Tongue (tissue), 2 donors: ENCODE measurements around the gene PSMB4. TPM values are rescaled to one million over a fixed set of nuclear protein-coding genes. Genes with fewer than 3 reads are reported as not detected.
"Not testable (repeated sequence)": the region's sequence is repeated elsewhere in the genome, so short reads cannot be mapped to it uniquely, and the experiment has no call there.

Experiments used
- DNase-seq: peaks from one replicate; pipeline ENCODE4 v3.0.0-alpha.2; 2015
- total RNA-seq: library from RNA; depleted of rRNA; stranded (reverse); fragments of >200 nt; gene quantifications from one replicate; pipeline ENCODE4 v1.2.3, GENCODE V29; 2014

The PSMB4 gene
- total RNA-seq, 1 donor from 2014 or later: 181 TPM

DNA sequence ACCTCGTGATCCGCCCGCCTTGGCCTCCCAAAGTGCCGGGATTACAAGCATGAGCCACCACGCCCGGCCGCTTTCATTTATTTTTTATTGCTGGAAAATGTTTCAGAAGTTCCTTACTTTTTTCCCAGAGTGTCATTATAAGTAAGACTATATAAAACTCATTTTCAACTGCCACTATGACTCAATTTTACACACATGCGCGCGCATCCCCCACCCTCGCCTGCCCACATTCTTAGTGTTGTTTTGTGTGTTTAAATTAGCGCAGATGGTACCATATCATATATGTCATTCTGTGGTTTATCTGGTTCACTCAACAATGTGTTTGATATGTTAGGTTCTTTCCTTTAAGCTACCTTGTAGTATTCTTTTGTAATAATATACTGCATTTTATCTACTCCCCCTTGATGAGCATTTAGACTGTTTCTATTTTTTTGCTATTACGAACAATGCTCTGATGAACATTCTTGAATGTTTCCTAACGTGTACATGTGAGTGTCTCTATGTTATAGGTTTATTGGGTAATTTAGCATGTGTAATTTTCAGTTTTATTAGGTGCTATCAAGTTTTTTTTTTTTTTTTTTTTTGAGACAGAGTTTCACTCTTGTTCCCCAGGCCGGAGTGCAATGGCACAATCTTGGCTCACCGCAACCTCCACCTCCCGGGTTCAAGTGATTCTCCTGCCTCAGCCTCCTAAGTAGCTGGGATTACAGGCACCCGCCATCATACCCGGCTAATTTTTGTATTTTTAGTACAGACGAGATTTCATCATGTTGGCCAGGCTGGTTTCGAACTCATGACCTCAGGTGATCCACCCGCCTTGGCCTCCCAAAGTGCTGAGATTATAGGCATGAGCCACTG lies 8.9 kb upstream of the PSMB4 start:
- DNase-seq: not testable (repeated sequence)

DNA sequence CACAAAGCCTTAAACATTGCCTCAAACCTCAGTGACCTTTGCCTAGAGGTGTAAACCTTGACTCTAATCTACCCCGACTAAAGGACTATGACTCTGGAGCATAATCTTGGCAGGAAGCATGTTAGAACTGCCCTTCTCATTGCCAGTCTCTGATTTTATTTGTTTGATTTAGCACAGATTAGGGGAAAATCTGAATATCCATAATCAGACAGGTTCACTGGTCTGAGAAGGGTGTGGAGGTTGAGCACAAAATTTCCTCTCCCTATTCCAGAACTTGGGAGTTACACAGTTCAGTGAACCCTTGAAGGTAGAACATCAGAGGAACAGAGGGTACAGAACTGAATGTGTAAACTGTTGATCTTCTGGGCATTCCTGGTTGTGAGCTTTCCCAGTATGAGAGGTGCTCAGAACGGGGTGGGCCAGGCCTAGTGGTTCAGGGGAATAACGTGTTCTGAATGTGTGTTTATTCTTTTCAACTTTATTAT lies 8.3 kb upstream of the PSMB4 start:
- DNase-seq: no peak

DNA sequence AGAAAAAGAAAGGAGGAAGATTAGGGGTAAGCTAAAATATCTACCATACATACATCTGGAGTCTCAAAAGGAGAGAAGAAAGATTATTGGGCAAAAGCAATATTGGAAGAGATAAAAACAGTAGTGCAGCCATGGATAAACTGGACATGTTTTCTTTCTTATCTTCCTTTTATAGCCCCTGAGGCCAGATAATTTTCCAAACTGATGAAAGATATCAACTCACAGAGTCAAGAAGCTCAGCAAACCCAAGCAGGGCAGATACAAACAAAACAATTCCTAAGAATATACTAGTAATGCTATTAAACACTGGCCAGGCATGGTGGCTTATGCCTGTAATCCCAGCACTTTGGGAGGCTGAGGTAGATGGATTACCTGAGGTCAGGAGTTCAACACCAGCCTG lies 5.8 kb upstream of the PSMB4 start:
- no peak for DNase-seq

DNA sequence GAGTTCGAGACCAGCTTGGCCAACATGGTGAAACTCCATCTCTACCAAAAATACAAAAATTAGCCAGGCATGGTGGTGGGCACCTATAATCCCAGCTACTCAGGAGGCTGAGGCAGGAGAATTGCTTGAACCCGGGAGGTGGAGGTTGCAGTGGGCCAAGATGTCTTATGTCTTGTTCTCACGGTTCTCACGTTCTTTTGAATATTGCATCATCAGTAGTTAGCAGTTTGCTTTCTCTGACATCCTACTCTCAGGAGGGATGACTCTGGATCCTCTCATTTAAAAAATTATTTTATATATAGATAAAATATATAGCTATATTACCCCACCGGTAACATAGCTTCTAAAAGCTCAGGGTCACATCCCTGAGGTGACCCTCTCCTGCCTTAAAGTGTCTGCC lies 3.1 kb upstream of the PSMB4 start:
- not testable (repeated sequence) for DNase-seq

DNA sequence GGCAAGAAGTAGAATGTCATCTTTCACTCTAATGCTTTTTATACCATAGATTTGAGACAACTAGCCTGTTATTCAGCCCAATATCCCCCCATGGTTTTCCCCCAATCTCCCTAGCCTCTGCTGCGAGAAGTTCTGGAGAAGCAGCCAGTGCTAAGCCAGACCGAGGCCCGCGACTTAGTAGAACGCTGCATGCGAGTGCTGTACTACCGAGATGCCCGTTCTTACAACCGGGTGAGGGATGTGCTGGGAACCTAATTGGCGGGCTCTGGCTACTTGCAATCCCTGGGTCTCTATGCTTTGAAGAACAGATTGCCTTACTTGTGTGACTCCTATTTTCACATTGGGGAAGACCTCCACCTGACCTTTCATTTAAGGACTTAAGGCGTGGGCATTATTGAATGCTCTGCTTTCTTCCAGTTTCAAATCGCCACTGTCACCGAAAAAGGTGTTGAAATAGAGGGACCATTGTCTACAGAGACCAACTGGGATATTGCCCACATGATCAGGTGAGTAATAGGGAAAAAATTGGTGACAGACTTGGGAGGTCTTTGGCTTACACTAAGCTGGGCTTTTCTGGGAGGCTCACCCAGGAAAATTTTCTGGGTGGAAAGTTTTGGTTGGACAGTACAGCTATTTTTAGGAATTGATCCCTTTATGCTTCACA lies 1.9 kb downstream of the PSMB4 start:
- DNase-seq: no peak

DNA sequence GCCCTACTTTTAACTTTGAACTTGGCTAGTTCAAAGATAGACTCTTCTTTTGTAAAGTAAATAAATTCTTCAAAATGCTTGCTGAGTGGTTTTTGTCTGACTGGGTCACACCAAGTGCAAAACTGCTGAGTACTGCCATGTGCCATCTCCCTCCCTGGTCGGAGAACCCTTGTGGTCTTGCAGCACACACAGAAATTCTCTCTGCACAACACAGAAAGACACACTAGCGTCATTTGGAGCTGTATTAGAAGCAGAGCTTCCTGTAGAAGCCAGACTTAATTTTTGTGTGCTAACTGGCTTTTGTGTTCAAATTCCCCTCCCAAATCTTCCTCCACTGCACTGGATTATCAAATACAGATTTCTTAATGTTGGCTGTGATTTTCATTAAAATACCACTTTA lies 2.5 kb downstream of the PSMB4 start:
- no peak for DNase-seq

DNA sequence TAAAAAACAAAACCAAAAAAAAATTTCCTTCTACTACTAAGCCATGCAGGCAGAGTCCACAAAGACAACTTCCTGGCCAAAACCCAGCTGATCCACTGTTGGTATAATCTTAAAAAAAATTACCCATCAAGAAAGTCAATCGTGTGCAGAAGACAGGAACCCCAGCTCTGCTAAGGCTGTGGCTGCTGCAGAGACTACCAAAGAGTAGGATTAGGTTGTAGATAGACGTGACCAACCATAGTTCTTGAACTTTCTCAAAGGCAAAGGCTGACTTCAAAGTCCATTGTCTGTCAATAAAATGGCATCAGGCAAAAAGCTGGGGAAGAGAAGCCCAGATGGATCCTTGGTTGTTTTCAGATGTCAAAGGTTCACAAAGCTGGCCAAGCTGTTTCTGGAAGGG lies 3.4 kb downstream of the PSMB4 start:
- no peak for DNase-seq

DNA sequence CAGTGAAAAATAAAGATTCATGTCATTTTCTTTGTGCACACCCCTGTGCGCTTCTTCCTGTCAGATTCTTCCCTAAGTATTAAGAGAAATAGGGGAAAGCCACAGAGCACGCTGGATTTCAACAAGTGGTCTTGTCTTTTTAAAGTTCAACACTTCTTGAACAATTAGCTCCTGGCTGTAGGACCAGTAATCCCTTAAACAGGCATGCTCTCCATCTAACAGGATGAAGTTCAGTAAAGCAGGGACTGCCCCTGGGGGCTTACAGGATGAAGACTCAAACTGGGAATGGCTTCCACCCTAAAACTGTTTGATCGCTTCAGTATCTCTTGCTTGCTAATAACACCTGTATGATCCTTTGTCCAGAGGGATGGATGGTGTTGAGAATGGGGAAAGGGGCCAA lies 4.2 kb downstream of the PSMB4 start:
- DNase-seq: no peak

DNA sequence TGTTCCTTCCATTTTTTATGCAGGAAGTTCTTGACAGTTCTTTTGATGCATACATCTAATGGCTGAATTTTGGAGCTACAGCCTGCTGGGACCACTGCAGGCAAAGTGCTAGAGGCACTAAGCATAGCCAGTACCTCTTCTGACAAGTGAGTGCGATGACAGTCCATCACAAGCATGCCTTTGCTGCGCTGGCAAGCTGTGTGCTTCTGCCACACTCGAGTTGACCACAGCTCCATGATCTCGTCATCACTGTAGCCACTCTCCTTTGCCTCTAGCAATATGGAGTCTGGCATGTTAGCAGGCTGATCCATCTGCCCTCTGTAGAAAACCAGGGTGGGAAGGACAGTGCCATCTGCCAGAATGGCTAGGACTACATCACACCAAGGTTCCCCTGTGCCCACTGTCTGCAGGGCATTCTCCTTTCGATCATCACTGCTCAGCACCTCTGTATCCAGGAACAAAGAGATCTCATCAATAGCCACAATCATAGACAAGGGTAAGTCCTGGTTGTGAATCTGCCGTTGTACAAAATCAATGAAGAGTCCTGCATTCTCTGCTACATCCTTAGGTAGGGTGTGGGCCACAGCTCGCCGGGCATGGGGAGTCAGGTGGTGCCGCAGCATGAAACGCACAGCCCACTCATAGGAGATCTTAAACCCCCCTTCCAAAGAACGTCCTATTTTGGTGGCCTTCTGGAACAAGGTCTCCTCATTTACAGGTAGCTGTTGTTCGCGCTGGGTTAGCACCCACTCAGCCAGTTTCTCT lies 6.0 kb downstream of the PSMB4 start:
- no peak for DNase-seq

DNA sequence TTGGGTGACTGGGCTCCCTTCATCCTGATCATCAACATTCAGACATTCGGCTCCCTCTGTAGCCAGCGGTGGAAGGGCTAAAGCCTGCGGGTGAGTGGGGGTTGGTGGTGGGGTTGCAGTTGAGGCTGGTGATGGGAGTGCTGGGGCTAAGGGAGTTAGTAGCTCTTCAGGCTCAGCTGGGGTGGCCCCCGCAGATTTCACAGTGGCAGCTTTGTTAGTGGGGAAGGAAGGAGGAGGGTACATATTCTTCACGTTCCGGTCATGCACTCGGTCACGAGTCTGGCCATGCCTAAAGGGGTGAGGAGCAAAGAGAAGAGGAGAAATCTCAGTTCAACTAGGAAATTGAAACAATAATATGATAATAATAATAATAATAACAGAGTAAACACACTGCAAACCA lies 6.8 kb downstream of the PSMB4 start:
- no peak for DNase-seq

DNA sequence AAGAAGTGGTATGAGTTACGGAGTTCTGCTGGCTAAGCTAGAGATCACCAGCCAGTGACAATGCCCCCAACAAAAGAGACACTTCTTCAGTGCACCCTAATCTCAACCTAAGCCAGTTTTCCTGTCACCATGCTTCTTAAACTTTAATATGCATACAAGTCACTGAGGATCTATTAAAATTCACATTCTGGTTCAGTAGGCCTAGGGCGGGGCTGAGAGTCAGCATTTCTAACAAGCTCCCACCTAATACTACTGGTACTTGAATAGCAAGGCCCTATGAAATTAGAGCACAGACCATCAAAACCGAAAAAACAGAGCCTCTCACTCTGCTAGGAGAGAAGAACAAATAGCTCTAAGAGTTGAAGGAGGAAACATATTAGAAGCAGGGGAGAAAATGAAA lies 7.9 kb downstream of the PSMB4 start:
- DNase-seq: no peak

DNA sequence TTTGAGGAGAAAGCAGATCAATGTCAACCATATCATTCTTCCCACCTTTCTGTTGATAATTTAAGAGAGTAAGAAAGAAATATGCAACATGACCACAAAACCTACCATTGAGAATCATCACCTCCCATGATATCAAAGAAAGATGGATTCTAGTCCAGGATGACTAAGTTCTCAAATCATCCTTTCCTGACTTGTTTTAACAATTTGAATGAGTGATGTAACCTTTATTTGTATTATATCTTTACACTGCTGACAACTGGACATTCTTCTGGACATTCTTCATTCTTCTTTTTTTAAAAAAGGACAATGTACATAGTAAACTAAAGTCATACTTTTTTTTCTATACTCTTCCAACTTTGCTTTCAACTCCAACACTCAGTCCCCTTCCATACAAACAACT lies 9.5 kb downstream of the PSMB4 start:
- no peak for DNase-seq

DNA sequence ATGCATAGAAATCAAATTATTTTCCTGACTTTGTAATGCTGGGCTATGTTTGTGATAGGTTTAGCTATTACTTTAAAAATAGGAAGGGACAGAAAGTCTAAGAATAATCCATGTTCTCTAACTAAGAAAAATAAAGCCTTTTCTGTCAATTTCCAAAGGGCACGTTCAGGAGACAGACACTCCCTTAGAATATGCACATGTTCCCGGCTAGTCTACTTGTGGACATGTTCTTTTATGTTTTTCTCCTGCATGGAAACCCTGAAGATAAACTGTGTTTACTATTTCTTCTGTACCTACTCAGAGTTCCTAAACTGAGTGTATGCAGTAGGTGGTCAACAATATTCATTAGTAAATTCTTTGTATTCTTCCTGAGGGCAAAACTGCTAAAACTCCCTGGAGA lies 12.5 kb downstream of the PSMB4 start:
- no peak for DNase-seq

DNA sequence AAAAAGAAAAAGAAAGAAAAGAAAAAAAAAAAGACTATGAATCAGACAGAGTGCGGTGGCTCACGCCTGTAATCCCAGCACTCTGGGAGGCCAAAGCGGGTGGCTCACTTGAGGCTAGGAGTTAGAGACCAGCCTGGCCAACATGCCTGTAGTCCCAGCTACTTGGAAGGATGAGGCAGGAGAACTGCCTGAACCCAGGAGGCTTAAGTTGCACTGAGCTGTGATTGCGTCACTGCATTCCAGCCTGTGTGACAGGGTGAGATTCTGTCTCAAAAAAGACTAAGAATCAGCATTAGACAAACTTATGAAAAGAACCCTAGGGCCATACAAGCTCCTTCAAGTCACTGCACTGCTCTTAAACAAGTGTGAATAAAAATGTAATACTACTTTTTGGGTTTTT lies 16.9 kb downstream of the PSMB4 start:
- no peak for DNase-seq

DNA sequence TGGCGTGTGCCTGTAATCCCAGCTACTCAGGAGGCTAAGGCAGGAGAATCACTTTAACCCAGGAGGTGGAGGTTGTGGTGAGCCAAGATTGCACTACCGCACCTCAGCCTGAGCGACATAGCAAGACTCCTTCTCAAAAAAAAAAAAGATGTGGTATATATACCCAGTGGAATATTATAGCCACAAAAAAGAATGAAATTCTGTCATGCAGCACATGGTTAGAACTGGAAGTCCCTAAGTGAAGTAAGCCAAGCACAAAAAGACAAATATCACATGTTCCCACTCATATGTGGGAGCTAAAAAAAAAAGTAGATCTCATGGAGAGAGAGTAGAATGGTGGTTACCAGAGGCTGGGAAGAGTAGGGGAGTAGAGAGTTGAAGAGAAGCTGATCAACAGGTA lies 18.7 kb downstream of the PSMB4 start:
- DNase-seq: no peak

DNA sequence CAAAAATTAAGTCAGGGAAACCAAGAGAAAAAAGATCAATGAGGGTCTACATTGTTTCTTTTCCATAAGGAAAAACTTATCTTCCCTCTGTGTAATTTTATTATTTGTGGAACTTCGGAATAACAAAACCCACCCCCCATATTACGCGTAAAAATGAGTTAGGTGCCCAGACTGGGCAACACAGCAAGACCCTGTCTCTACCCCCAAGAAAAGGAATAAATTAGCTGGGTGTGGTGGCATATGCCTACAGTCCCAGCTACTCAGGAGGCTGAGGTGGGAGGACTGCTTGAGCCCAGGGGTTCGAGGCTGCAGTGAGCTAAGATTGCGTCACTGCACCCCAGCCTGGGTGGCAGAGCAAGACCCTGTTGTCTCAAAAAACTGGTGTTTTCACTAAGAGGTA lies 20.4 kb downstream of the PSMB4 start:
- no peak for DNase-seq

DNA sequence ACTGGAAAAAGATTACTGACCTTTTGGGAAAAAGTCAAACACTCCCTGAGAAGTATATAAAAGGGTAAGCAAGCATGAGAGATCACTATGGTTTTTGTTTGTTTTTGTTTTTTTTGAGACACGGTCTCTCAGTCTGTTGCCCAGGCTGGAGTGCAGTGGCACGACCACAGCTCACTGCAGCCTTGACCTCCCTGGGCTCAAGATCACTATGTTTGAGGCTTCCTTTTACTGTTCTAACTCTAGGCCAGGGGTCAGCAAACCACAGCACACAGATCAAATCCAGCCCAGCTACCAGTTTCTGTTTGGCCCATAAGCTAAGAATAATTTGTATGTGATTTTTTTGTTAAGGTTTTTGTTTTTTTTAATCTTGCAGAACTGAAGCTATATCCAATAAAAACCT lies 25.7 kb downstream of the PSMB4 start:
- DNase-seq: no peak

DNA sequence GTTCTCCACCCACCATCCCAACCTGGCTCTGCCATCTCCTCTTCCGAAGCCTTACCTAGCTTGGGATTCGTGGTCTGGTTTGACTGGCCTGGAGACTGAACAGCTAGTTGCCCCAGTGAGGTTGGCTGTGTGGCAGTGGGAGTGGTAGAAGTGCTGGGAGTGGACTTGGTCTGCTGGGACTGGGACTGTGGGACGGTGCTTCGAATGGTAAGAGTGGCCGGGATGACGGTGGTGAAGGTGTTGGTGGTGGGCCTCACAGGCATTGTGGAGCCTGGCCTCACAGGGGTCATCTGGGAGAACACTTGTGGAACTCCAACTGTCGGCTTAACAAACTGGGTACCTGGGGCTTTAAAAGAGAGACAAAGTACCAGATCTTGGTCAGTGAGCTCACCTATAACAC lies 28.7 kb downstream of the PSMB4 start:
- no peak for DNase-seq

DNA sequence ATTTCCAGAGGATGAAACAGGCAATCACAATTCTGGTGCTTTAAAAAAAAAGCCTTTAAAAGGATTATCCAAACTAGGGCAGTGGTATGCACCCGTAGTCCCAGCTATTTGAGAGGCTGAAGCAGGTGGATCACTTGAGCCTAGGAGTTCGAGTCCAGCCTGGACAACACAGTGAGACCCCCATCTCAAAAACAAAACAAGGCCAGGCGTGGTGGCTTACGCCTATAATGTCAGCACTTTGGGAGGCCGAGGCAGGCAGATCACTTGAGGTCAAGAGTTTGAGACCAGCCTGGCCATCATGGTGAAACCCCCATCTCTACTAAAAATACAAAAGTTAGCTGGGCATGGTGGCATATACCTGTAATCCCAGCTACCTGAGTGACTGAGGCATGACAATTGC lies 34.5 kb downstream of the PSMB4 start:
- DNase-seq: not testable (repeated sequence)

DNA sequence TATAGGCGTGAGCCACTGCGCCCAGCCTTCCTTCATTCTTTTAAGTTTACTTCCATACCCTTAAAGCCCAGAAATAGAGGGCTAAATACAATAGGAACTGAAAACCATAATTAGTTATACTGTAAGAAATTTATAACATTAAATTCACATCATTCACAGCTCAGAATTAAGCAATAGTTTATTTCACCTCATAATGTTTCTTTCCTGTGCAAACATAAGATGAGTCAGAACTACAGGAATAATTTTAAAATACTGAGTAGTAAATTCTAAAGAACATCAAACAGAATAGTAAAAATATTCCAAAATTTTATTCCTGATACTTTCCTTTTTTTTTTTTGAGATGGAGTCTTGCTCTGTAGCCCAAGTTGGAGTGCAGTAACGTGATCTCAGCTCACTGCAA lies 35.8 kb downstream of the PSMB4 start:
- no peak for DNase-seq

DNA sequence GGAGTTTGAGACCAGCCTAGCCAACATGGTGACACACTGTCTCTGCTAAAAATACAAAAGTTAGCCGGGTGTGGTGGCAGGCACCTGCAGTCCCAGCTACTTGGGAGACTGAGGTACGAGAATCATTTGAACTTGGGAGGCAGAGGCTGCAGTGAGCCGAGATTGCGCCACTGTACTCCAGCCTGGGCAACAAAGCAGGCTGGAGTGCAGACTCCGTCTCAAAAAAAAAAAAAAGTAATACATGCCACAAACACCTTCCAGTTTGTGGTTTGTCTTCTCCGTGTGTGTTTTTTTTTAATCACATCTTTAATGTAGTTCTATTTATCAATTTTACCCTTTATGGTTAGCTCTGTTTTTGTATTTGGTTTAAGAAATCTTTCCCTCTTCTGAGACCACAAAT lies 37.6 kb downstream of the PSMB4 start:
- no peak for DNase-seq

DNA sequence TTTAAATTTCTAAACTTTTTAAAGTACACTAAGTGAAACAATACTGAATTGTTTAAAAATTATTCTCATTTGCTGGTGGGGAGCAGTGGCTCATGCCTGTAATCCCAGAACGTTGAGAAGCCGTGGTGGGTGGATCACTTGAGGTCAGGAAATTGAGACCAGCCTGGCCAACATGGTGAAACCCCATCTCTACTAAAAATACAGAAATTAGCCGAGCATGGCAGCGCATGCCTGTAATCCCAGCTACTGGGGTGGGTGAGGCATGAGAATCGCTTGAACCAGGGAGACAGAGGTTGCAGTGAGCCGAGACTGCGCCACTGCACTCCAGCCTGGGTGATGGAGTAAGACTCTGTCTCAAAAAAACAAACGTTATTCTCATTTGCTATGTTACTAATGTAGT lies 38.0 kb downstream of the PSMB4 start:
- DNase-seq: not testable (repeated sequence)
